ENCODE data around the gene C8G.

Gene C8G

DNA sequence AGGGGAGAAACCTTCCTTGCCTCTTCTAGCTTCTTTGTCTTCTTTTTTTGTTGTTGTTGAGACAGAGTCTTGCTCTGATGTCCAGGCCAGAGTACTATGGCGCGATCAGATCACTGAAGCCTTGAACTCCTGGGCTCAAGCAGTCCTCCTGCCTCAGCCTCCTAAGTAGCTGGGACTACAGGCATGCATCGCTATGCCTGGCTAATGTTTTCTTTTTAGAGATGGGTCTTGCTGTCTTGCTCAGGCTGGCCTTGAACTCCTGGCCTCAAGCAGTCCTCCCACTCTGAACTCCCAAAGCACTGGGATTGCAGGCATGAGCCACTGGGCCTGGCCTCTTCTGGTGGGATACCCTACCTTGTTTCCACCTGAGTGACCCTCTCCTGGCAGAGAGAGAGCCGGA lies 43.8 kb downstream of the C8G start:
- TF ChIP-seq POLR2A (IDR thresholded peaks at IDR 0.05; ENCODE audit: low read length) (no peak), GATA1 (IDR thresholded peaks at IDR 0.05; ENCODE audit: low read depth, low read length) (no peak)
- DNase-seq = no peak

GRCh38 chr9:136990242-136990911 lies 45.3 kb downstream of the C8G start:
- no peak for DNase-seq
- TF ChIP-seq GATA1 (IDR thresholded peaks at IDR 0.05; ENCODE audit: low read depth, low read length) (no peak), POLR2A (IDR thresholded peaks at IDR 0.05; ENCODE audit: low read length) (no peak)

DNA sequence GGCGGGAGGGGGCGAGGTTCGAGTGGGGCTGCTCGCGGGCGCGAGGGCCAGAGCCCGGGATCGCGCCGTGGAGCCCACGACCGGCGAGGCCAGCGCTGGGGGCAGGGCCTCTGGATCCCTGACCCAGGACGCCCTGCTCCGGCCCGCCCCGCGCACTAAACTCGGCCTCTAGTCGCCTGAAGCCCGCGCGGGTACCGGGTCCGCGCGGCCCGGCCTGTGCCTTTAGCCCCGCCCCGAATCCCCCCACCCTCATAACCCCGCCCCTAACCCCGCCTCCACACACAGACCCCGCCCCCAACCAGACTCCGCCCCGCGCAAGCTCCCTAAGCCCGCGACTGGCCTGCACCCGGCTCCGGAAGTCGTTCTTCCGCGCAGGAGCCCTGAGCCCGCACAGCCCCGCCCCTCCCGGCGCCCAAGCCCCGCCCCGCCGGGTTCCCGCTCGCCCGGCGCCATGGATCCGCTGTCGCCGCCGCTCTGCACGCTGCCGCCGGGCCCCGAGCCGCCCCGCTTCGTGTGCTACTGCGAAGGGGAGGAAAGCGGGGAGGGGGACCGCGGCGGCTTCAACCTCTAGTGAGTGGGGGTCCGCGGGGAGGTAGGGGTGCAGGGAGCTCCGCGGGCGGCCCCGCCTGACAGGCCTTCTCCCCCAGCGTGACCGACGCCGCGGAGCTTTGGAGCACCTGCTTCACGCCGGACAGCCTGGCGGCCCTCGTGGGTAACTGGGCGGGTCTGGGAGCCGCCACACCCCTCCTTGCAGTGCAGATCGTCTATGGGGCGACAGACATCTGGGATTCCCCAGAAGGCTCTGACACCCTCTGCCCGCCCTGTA lies 47.2 kb downstream of the C8G start, which contains the start of gene PAXX:
TSS of gene PAXX (plus strand) at position 430 of the 826 bp plus-strand sequence. CDS start at position 452, 22 bp downstream.
- TF ChIP-seq POLR2A (IDR thresholded peaks at IDR 0.05; ENCODE audit: low read length) = peak; percentile 49
- no peak for TF ChIP-seq GATA1 (IDR thresholded peaks at IDR 0.05; ENCODE audit: low read depth, low read length)
- DNase-seq = peak; percentile 91 to 92

DNA sequence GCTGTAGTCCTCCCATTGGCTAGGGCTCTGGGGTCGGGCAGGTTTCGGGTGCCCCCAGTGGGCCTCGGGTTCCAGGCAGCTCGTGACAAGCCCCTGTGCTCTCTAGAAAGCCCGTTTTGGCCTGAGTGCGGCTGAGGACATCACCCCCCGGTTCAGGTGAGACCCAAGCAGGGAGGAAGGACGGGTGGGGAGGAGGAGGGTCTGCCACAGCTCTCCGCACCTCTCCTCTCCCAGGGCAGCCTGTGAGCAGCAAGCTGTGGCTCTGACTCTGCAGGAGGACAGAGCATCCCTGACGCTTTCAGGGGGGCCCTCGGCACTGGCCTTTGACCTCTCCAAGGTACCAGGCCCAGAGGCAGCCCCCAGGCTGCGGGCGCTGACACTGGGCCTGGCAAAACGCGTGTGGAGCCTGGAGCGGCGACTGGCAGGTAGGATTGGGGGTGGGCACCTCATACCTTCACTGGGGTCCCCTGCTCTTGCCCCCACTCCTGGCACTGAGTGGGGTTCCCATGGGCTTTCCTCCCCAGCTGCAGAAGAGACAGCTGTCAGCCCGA lies 47.9 kb downstream of the C8G start:
- TF ChIP-seq GATA1 (IDR thresholded peaks at IDR 0.05; ENCODE audit: low read depth, low read length) = no peak
- TF ChIP-seq POLR2A (IDR thresholded peaks at IDR 0.05; ENCODE audit: low read length) = no peak
- no peak for DNase-seq

GRCh38 chr9:136994180-136994887 lies 49.3 kb downstream of the C8G start:
- DNase-seq = no peak
- no peak for TF ChIP-seq GATA1 (IDR thresholded peaks at IDR 0.05; ENCODE audit: low read depth, low read length)

GRCh38 chr9:136994888-136995230 lies 49.8 kb downstream of the C8G start:
- DNase-seq = no peak
- TF ChIP-seq GATA1 (IDR thresholded peaks at IDR 0.05; ENCODE audit: low read depth, low read length) (no peak), POLR2A (IDR thresholded peaks at IDR 0.05; ENCODE audit: low read length) (no peak)

DNA sequence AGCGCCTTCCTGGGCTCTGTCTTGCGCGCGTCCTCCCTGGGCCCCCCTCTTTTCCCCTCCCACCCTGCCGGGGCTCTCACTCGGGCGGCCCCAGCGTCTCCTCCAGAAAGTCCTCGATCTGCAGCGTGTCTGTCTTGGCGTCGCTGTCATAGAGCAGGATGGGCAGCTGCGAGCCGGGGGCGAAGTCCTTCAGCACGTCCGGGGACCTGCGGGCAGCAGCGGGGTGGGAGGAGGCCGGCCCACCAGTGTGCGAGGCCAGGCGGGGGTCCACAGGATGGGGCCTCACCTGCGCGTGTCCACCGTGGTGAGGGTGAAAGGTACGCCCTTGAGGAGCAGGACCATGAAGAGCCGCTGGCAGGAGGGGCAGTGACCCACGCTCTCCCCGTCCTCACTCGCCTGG lies 50.3 kb downstream of the C8G start:
- TF ChIP-seq POLR2A (IDR thresholded peaks at IDR 0.05; ENCODE audit: low read length) (no peak), GATA1 (IDR thresholded peaks at IDR 0.05; ENCODE audit: low read depth, low read length) (no peak)
- DNase-seq = no peak

DNA sequence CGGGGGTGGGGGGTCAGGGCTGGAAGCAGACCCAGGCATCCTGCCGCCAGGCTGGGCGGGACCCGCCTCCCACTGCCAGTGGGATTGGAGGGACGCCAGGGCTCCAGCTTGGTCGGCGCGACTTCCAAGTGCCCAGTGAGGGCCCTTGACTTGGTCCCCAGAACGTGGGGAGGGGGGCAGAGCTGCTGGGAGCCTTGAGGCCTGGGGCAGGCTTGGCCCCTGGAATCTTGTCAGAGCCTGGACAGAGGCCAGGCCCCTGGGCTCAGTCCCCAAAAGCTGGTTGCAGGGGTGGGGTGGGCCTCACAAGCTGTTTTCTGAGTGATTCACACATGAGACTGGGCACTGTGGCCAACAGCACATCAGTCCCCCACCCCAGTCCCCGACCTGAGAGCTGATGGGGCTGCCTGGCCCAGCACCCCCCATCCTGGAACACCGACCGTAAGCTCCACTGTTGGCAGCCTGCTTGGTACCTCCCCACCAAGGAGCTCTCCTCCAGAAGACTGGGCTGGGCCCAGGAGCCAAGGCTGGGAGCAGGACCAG lies 50.8 kb downstream of the C8G start:
- peak; percentile 31 to 46 for DNase-seq
- TF ChIP-seq POLR2A (IDR thresholded peaks at IDR 0.05; ENCODE audit: low read length) = no peak
- no peak for TF ChIP-seq GATA1 (IDR thresholded peaks at IDR 0.05; ENCODE audit: low read depth, low read length)

All from erythroblast (primary cell).